HepG2 (cell line): ENCODE data around the gene ZNF174. TPM values are rescaled to one million over a fixed set of nuclear protein-coding genes. Genes with fewer than 3 reads are reported as not detected.

ENCODE experiments used
- FOSL2 ChIP-seq: sonication (generic); formaldehyde crosslinking; IDR thresholded peaks from 2 replicates; pipeline ENCODE4 v1.4.0; 2020; ENCODE audit warnings: missing genetic modification reagents
- LCORL ChIP-seq, 2 experiments: fragments of 450-650 bp in 1 of 2; sonication (generic) in 1 of 2; formaldehyde crosslinking in 1 of 2; IDR thresholded peaks; 2 replicates each; pipeline versions ENCODE4 v1.5.0 to v1.6.1; 2017 to 2020; ENCODE audit warnings: antibody characterized with exemption in 1 of 2, missing genetic modification reagents in 1 of 2
- NKX3-1 ChIP-seq: sonication (generic); formaldehyde crosslinking; IDR thresholded peaks from 2 replicates; pipeline ENCODE4 v1.5.0; 2020; ENCODE audit warnings: missing genetic modification reagents
- NONO ChIP-seq, 2 experiments: fragments of 450-650 bp in 1 of 2; sonication (generic) in 1 of 2; formaldehyde crosslinking in 1 of 2; IDR thresholded peaks in 1 of 2; conservative IDR thresholded peaks in 1 of 2; 2 replicates each; pipeline versions ENCODE4 v1.6.1 to v1.8.0; 2017 to 2022; ENCODE audit warnings: mild to moderate bottlenecking in 1 of 2, missing genetic modification reagents in 1 of 2, moderate library complexity in 1 of 2
- PHF20 ChIP-seq: sonication (generic); formaldehyde crosslinking; IDR thresholded peaks from 2 replicates; pipeline ENCODE4 v1.5.0; 2020; ENCODE audit warnings: mild to moderate bottlenecking, missing genetic modification reagents
- RBM39 ChIP-seq: fragments of 200-400 bp; formaldehyde crosslinking; IDR thresholded peaks from one replicate; pipeline ENCODE4 v1.6.1; 2018; ENCODE audit warnings: antibody characterized with exemption, mild to moderate bottlenecking, low read depth, low read length; ENCODE audit not compliant: poor library complexity, severe bottlenecking
- SRSF4 ChIP-seq: fragments of 200-400 bp; formaldehyde crosslinking; IDR thresholded peaks from one replicate; pipeline ENCODE4 v1.6.1; 2018; ENCODE audit warnings: mild to moderate bottlenecking, low read depth, low read length, moderate library complexity; ENCODE audit not compliant: poor library complexity, severe bottlenecking
- SRSF9 ChIP-seq: fragments of 200-400 bp; formaldehyde crosslinking; IDR thresholded peaks from 2 replicates; pipeline ENCODE4 v1.6.1; 2018; ENCODE audit warnings: borderline replicate concordance, mild to moderate bottlenecking, low read depth, low read length; ENCODE audit not compliant: insufficient read depth, poor library complexity, severe bottlenecking
- YY1 ChIP-seq: IDR thresholded peaks from 2 replicates; pipeline ENCODE4 v1.6.1; 2011; ENCODE audit warnings: low read length, low read depth, moderate library complexity, mild to moderate bottlenecking; ENCODE audit not compliant: insufficient read depth, insufficient replicate concordance
- ZBTB7A ChIP-seq: sonication (generic); formaldehyde crosslinking; IDR thresholded peaks from 2 replicates; pipeline ENCODE4 v1.8.0; 2022; ENCODE audit warnings: mild to moderate bottlenecking, missing genetic modification reagents
- ZNF335 ChIP-seq: sonication (generic); formaldehyde crosslinking; IDR thresholded peaks from 2 replicates; pipeline ENCODE4 v1.4.0; 2020; ENCODE audit warnings: missing genetic modification reagents
- ZNF607 ChIP-seq: sonication (generic); formaldehyde crosslinking; IDR thresholded peaks from 2 replicates; pipeline ENCODE4 v1.5.1; 2020; ENCODE audit warnings: missing genetic modification reagents, mild to moderate bottlenecking, borderline replicate concordance
- ZNF615 ChIP-seq: sonication (generic); formaldehyde crosslinking; IDR thresholded peaks from 2 replicates; pipeline ENCODE4 v1.5.0; 2020; ENCODE audit warnings: mild to moderate bottlenecking, missing genetic modification reagents, borderline replicate concordance
- ZNF749 ChIP-seq: sonication (generic); formaldehyde crosslinking; IDR thresholded peaks from 2 replicates; pipeline ENCODE4 v1.8.0; 2022; ENCODE audit warnings: mild to moderate bottlenecking, missing genetic modification reagents, moderate library complexity, borderline replicate concordance
- ZSCAN21 ChIP-seq: sonication (generic); formaldehyde crosslinking; IDR thresholded peaks from 2 replicates; pipeline ENCODE4 v1.8.0; 2022; ENCODE audit warnings: mild to moderate bottlenecking, missing genetic modification reagents, moderate library complexity, borderline replicate concordance
- polyA plus RNA-seq, 8 experiments: library from polyadenylated mRNA; depleted of rRNA in 3 of 8; stranded (reverse) in 7 of 8; unstranded in 1 of 8; fragments of >200 nt; fragmentation: Illumina TruSeq in 4 of 8; extraction: Trizol in 4 of 8; gene quantifications; 2 replicates each; pipeline versions ENCODE4 v1.2.1 to v1.2.3, GENCODE V29; 2011 to 2016; ENCODE audit warnings: low read depth in 4 of 8, missing spikeins in 1 of 8, mixed read lengths in 1 of 8; ENCODE audit not compliant: insufficient read depth in 1 of 8
- total RNA-seq, 5 experiments: library from RNA; depleted of rRNA; stranded (reverse); fragments of >200 nt; fragmentation: Illumina TruSeq; extraction: Trizol; gene quantifications; 2 replicates each; pipeline ENCODE4 v1.2.3, GENCODE V29; 2016; ENCODE audit warnings: low read depth in 1 of 5
- TF ChIP-seq, protein P1 (sequence below): sonication (generic); formaldehyde crosslinking; IDR thresholded peaks from 2 replicates; pipeline ENCODE4 v1.4.0; 2020; ENCODE audit warnings: mild to moderate bottlenecking, missing genetic modification reagents
- TF ChIP-seq, protein P2 (sequence below): sonication (generic); formaldehyde crosslinking; IDR thresholded peaks from 2 replicates; pipeline ENCODE4 v1.5.1; 2020; ENCODE audit warnings: mild to moderate bottlenecking, missing genetic modification reagents, moderate library complexity
- TF ChIP-seq, protein P3 (sequence below): sonication (generic); formaldehyde crosslinking; IDR thresholded peaks from 2 replicates; pipeline ENCODE4 v1.4.0; 2020; ENCODE audit warnings: missing genetic modification reagents, borderline replicate concordance

ZNF174 gene
- total and polyA plus RNA-seq, 2 of the 13 experiments (the other 11 are each of a cell fraction or from before 2014, with no cell fraction given) = 8.3 to 10.6 TPM

DNA sequence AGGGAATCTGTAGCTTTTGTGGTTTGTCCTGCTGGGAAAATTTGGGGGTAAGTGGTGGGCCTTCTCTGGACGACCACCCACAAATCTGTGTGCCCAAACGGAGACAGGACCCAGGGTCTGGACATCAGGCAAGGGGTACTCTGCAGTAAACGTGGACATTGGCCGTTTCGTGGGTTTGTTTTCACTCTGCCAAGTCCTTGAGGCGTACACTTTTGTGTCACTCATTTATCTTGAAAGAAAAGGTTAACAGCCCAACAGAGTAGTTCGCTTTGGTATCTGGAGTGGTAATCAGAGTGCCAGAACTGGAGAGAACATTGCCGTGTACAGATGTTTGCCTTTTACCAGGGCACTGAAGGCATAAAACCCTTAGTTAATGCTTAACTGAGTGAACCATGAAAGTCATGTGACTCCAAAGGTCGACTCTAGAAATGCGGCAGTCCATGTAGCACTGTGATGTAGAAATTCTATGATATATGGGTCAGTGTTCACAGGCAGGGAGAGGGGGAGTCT lies 57.9 kb downstream of the ZNF174 start (continued):
- no peak for TF ChIP-seq ZBTB7A (CRISPR knock-in tag)
- TF ChIP-seq ZNF335 = no peak
- TF ChIP-seq YY1 = no peak
- no peak for TF ChIP-seq NONO (IDR thresholded peaks at IDR 0.05)
- TF ChIP-seq NONO (CRISPR knock-in tag; conservative IDR thresholded peaks at IDR 0.05) = no peak; the same call in 1 of the 2 replicates
- no peak for TF ChIP-seq RBM39
- no peak for TF ChIP-seq SRSF4
- no peak for TF ChIP-seq ZSCAN21
- no peak for TF ChIP-seq NKX3-1 (CRISPR knock-in tag)
- TF ChIP-seq, protein P1, sequence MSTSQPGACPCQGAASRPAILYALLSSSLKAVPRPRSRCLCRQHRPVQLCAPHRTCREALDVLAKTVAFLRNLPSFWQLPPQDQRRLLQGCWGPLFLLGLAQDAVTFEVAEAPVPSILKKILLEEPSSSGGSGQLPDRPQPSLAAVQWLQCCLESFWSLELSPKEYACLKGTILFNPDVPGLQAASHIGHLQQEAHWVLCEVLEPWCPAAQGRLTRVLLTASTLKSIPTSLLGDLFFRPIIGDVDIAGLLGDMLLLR (CRISPR knock-in tag) = no peak
- no peak for TF ChIP-seq FOSL2 (CRISPR knock-in tag)
- no peak for TF ChIP-seq SRSF9
- no peak for TF ChIP-seq ZNF615
- TF ChIP-seq, protein P2, sequence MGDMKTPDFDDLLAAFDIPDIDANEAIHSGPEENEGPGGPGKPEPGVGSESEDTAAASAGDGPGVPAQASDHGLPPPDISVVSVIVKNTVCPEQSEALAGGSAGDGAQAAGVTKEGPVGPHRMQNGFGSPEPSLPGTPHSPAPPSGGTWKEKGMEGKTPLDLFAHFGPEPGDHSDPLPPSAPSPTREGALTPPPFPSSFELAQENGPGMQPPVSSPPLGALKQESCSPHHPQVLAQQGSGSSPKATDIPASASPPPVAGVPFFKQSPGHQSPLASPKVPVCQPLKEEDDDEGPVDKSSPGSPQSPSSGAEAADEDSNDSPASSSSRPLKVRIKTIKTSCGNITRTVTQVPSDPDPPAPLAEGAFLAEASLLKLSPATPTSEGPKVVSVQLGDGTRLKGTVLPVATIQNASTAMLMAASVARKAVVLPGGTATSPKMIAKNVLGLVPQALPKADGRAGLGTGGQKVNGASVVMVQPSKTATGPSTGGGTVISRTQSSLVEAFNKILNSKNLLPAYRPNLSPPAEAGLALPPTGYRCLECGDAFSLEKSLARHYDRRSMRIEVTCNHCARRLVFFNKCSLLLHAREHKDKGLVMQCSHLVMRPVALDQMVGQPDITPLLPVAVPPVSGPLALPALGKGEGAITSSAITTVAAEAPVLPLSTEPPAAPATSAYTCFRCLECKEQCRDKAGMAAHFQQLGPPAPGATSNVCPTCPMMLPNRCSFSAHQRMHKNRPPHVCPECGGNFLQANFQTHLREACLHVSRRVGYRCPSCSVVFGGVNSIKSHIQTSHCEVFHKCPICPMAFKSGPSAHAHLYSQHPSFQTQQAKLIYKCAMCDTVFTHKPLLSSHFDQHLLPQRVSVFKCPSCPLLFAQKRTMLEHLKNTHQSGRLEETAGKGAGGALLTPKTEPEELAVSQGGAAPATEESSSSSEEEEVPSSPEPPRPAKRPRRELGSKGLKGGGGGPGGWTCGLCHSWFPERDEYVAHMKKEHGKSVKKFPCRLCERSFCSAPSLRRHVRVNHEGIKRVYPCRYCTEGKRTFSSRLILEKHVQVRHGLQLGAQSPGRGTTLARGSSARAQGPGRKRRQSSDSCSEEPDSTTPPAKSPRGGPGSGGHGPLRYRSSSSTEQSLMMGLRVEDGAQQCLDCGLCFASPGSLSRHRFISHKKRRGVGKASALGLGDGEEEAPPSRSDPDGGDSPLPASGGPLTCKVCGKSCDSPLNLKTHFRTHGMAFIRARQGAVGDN = no peak
- no peak; the same call in 1 of the 2 replicates for TF ChIP-seq PHF20 (CRISPR knock-in tag)
- no peak for TF ChIP-seq ZNF607 (CRISPR knock-in tag)
- TF ChIP-seq, protein P3, sequence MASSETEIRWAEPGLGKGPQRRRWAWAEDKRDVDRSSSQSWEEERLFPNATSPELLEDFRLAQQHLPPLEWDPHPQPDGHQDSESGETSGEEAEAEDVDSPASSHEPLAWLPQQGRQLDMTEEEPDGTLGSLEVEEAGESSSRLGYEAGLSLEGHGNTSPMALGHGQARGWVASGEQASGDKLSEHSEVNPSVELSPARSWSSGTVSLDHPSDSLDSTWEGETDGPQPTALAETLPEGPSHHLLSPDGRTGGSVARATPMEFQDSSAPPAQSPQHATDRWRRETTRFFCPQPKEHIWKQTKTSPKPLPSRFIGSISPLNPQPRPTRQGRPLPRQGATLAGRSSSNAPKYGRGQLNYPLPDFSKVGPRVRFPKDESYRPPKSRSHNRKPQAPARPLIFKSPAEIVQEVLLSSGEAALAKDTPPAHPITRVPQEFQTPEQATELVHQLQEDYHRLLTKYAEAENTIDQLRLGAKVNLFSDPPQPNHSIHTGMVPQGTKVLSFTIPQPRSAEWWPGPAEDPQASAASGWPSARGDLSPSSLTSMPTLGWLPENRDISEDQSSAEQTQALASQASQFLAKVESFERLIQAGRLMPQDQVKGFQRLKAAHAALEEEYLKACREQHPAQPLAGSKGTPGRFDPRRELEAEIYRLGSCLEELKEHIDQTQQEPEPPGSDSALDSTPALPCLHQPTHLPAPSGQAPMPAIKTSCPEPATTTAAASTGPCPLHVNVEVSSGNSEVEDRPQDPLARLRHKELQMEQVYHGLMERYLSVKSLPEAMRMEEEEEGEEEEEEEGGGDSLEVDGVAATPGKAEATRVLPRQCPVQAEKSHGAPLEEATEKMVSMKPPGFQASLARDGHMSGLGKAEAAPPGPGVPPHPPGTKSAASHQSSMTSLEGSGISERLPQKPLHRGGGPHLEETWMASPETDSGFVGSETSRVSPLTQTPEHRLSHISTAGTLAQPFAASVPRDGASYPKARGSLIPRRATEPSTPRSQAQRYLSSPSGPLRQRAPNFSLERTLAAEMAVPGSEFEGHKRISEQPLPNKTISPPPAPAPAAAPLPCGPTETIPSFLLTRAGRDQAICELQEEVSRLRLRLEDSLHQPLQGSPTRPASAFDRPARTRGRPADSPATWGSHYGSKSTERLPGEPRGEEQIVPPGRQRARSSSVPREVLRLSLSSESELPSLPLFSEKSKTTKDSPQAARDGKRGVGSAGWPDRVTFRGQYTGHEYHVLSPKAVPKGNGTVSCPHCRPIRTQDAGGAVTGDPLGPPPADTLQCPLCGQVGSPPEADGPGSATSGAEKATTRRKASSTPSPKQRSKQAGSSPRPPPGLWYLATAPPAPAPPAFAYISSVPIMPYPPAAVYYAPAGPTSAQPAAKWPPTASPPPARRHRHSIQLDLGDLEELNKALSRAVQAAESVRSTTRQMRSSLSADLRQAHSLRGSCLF (CRISPR knock-in tag) = peak; percentile 73; the same call in 1 of the 2 replicates
- TF ChIP-seq LCORL (IDR thresholded peaks at IDR 0.05) = no peak
- TF ChIP-seq LCORL (CRISPR knock-in tag; IDR thresholded peaks at IDR 0.05) = peak; percentile 39
- no peak; the same call in 1 of the 2 replicates for TF ChIP-seq ZNF749 (CRISPR knock-in tag)
